K562 (cell line): Measurements from ENCODE around the gene WHAMM. TPM values are rescaled to one million over a fixed set of nuclear protein-coding genes. Genes with fewer than 3 reads are reported as not detected.

Experiments used
- ARHGAP35 ChIP-seq: fragments of 450-650 bp; IDR thresholded peaks from 2 replicates; pipeline ENCODE4 v1.6.1; 2018; ENCODE audit not compliant: partially characterized antibody
- HDAC3 ChIP-seq: fragments of 450-650 bp; IDR thresholded peaks from 2 replicates; pipeline ENCODE4 v1.6.1; 2018; ENCODE audit warnings: borderline replicate concordance, mild to moderate bottlenecking, moderate library complexity; ENCODE audit not compliant: partially characterized antibody
- KLF1 ChIP-seq: fragments of 450-650 bp; IDR thresholded peaks from 2 replicates; pipeline ENCODE4 v1.6.1; 2016; ENCODE audit warnings: missing genetic modification characterization, missing compliant biosample characterization
- MGA ChIP-seq: fragments of 450-650 bp; IDR thresholded peaks from 2 replicates; pipeline ENCODE4 v1.6.1; 2016; ENCODE audit warnings: mild to moderate bottlenecking, moderate library complexity
- MYBL2 ChIP-seq, 2 experiments: fragments of 450-650 bp in 1 of 2; sonication (generic) in 1 of 2; formaldehyde crosslinking in 1 of 2; IDR thresholded peaks; 2 replicates each; pipeline versions ENCODE4 v1.6.1 to v1.8.1; 2017 to 2022; ENCODE audit warnings: borderline replicate concordance in 1 of 2, inconsistent platforms in 1 of 2, low read depth in 1 of 2, mild to moderate bottlenecking in 1 of 2, missing genetic modification reagents in 1 of 2, moderate library complexity in 1 of 2
- NFE2L1 ChIP-seq: fragments of 450-650 bp; IDR thresholded peaks from 2 replicates; pipeline ENCODE4 v1.6.1; 2016; ENCODE audit warnings: missing genetic modification characterization, low read depth, mild to moderate bottlenecking, missing compliant biosample characterization, moderate library complexity, borderline replicate concordance
- NFIC ChIP-seq: fragments of 450-650 bp; IDR thresholded peaks from 2 replicates; pipeline ENCODE4 v1.6.1; 2017; ENCODE audit warnings: mild to moderate bottlenecking, inconsistent platforms
- SRF ChIP-seq, 2 experiments: fragments of 250-450, 450-650 bp in 1 of 2; sonication (Bioruptor Pico) in 1 of 2; sonication (generic) in 1 of 2; formaldehyde crosslinking; IDR thresholded peaks; 2 replicates each; pipeline versions ENCODE4 v1.5.0 to v1.5.1; 2020 to 2022; ENCODE audit warnings: mild to moderate bottlenecking in 1 of 2, missing genetic modification reagents in 1 of 2
- TBP ChIP-seq: optimal IDR thresholded peaks from 2 replicates; pipeline ENCODE3; 2011; ENCODE audit warnings: low read depth, low read length, improper control_type of control experiment
- TCF15 ChIP-seq: fragments of 250-450 bp; sonication (Bioruptor Pico); IDR thresholded peaks from 2 replicates; pipeline ENCODE4 v1.8.0; 2022; ENCODE audit warnings: moderate library complexity, mild to moderate bottlenecking, inconsistent platforms
- YY1 ChIP-seq, 3 experiments: IDR thresholded peaks; 2 replicates each; pipeline ENCODE4 v1.6.1; 2011; ENCODE audit warnings: low read length in 2 of 3, mild to moderate bottlenecking in 2 of 3, moderate library complexity in 2 of 3, borderline replicate concordance in 1 of 3, control low read depth in 1 of 3, low read depth in 1 of 3; ENCODE audit not compliant: insufficient read depth in 3 of 3, insufficient replicate concordance in 2 of 3, control insufficient read depth in 1 of 3, insufficient read length in 1 of 3; ENCODE audit errors: extremely low read depth in 1 of 3
- ZKSCAN8 ChIP-seq: fragments of 200-800 bp; sonication (Bioruptor generic); IDR thresholded peaks from 2 replicates; pipeline ENCODE4 v1.6.1; 2016; ENCODE audit warnings: missing genetic modification characterization, missing compliant biosample characterization
- polyA plus RNA-seq, 8 experiments: library from polyadenylated mRNA; depleted of rRNA in 4 of 8; stranded (reverse) in 5 of 8; unstranded in 3 of 8; fragments of >200 nt; fragmentation: Nextera tagmentation in 2 of 8; fragmentation: Illumina TruSeq in 1 of 8; extraction: Ambion mirVana in 2 of 8; extraction: Trizol in 1 of 8; gene quantifications; 2 replicates each; pipeline versions ENCODE4 v1.2.1 to v1.2.3, GENCODE V29; 2011 to 2014; ENCODE audit warnings: inconsistent platforms in 1 of 8, missing spikeins in 1 of 8
- total RNA-seq, 7 experiments: library from RNA; depleted of rRNA in 6 of 7; stranded (reverse); fragments of >200 nt in 6 of 7; fragmentation: Illumina TruSeq in 2 of 7; extraction: Trizol in 2 of 7; gene quantifications; 2 replicates each; pipeline versions ENCODE4 v1.2.1 to v1.2.3, GENCODE V29; 2011 to 2021; ENCODE audit warnings: low replicate concordance in 1 of 7

The WHAMM gene
- total and polyA plus RNA-seq, 9 of the 15 experiments (the other 6 are each of a cell fraction or from before 2014, with no cell fraction given): 2.0 to 4.8 (median 3.6) TPM

GRCh38 chr15:82849556-82850512 lies 40.4 kb downstream of the WHAMM start (continued):
- TF ChIP-seq MGA (no peak), NFE2L1 (tag) (no peak), MYBL2 (IDR thresholded peaks at IDR 0.05; ENCODE audit: low read depth) (no peak), MYBL2 (CRISPR knock-in tag; IDR thresholded peaks at IDR 0.05; ENCODE audit: borderline replicate concordance) (no peak), KLF1 (tag) (0 out of 2 replicates have a peak, but pooled peaks have one; percentile 54), ZKSCAN8 (CRISPR knock-in tag) (no peak), YY1 (IDR thresholded peaks at IDR 0.05; ENCODE audit: borderline replicate concordance in 1 of 3, control insufficient read depth in 1 of 3, extremely low read depth in 1 of 3, insufficient read depth in 3 of 3, insufficient read length in 1 of 3, insufficient replicate concordance in 2 of 3, low read depth in 1 of 3, low read length in 2 of 3) (peak in 1 of 3 experiments; percentile 70), SRF (CRISPR knock-in tag; IDR thresholded peaks at IDR 0.05) (peak in 1 of 2 experiments; percentile 67; a peak in 1 of 4 replicates), ARHGAP35 (no peak), TCF15 (no peak), NFIC (peak; percentile 97), TBP (peak; percentile 31), HDAC3 (peak; percentile 24)
